Ovary (tissue), 9 donors: ENCODE results near the gene APBB2. TPM values are rescaled to one million over a fixed set of nuclear protein-coding genes. Genes with fewer than 3 reads are reported as not detected.

ENCODE experiments used
- DNase-seq, 5 donors: peaks; one replicate each; pipeline ENCODE4 v3.0.0-alpha.2; 2019 to 2020
- H3K27ac ChIP-seq, 2 donors: fragments of 200-600 bp; one replicate each; pipeline versions ENCODE4 v1.5.1 to v1.8.0; 2019 to 2022
- H3K27me3 ChIP-seq: fragments of 200-600 bp; one replicate; pipeline ENCODE4 v1.8.0; 2022
- H3K36me3 ChIP-seq: fragments of 200-600 bp; sonication (generic); one replicate; pipeline ENCODE4 v1.5.1; 2019
- H3K4me1 ChIP-seq: one replicate; pipeline ENCODE4 v1.8.1; 2013; ENCODE audit warnings: mild to moderate bottlenecking, moderate library complexity; ENCODE audit not compliant: insufficient read depth
- H3K4me3 ChIP-seq: fragments of 200-600 bp; sonication (generic); one replicate; pipeline ENCODE4 v1.5.1; 2017
- H3K9me3 ChIP-seq, 2 donors: fragments of 200-600 bp in 1 of 2; sonication (generic) in 1 of 2; one replicate each; pipeline versions ENCODE4 v1.5.1 to v1.8.1; 2013 to 2019; ENCODE audit warnings: mild to moderate bottlenecking in 1 of 2, moderate library complexity in 1 of 2
- CTCF ChIP-seq, 3 donors: fragments of 450-650 bp in 2 of 3; fragments of 200-600 bp in 1 of 3; IDR thresholded peaks; one replicate each; pipeline versions ENCODE4 v1.5.1 to v1.8.0; 2016 to 2022; ENCODE audit warnings: antibody characterized with exemption in 3 of 3, mild to moderate bottlenecking in 1 of 3
- EP300 ChIP-seq: sonication (generic); formaldehyde crosslinking; IDR thresholded peaks from one replicate; pipeline ENCODE4 v1.6.1; 2017; ENCODE audit warnings: antibody characterized with exemption
- POLR2A ChIP-seq: fragments of 450-650 bp; IDR thresholded peaks from one replicate; pipeline ENCODE4 v1.6.1; 2017; ENCODE audit warnings: antibody characterized with exemption, mild to moderate bottlenecking, moderate library complexity
- WGBS, 3 donors: extraction: QIAGEN DNeasy Blood & Tissue Kit in 1 of 3; methylation state at CpG; one replicate each; pipeline versions ENCODE4 v1.1.5 to v1.1.7; 2013 to 2017; 5-methylcytosine and 5-hydroxymethylcytosine counted together
- intact Hi-C, 4 donors: fragments of 100-400 bp; cut with DNase I; formaldehyde crosslinking; loops; one replicate each; pipeline versions ENCODE4 v1.11.0 to v1.15.1; 2022 to 2023
- polyA plus RNA-seq, 2 donors: library from polyadenylated mRNA; stranded (reverse); fragments of 200-250 nt in 1 of 2; fragments of 350-450 nt in 1 of 2; fragmentation: Illumina TruSeq in 1 of 2; extraction: RNeasy Lipid Tissue Mini Kit (QIAGEN cat#74804) in 1 of 2; gene quantifications; one replicate each; pipeline ENCODE4 v1.2.3, GENCODE V29; 2013 to 2014
- total RNA-seq, 7 donors: library from RNA; depleted of rRNA in 2 of 7; stranded (reverse); fragments of >200 nt in 2 of 7; fragmentation: NEBNext Ultra II Directional in 3 of 7; extraction: Animal tissue kit (Norgen Biotek cat#: 25700) in 3 of 7; gene quantifications; one replicate each; pipeline versions ENCODE4 v1.1.0 to v1.2.4, GENCODE V29; 2016 to 2023
- donor health status: DM: no; HTN: no; CAD: no; lungs with moderate emphysema.
- donor health status: DM: no; HTN: no; CAD: no.
- donor health status: Bipolar disorder and iron deficiency.
- donor health status: DM: yes; HTN: yes; CAD: no.
- donor health status: DM: no; HTN: no; CAD: no.
- donor health status: DM: yes; HTN: yes; CAD: no.

APBB2 gene
- total and polyA plus RNA-seq, 9 donors, result 30.9 to 163 (median 80.1) TPM

GRCh38 chr4:41043465-41043864 is 170.9 kb downstream of the APBB2 start:
- TF ChIP-seq EP300, result no peak
- no peak for TF ChIP-seq CTCF (IDR thresholded peaks at IDR 0.05)
- no peak for TF ChIP-seq POLR2A
- Histone ChIP-seq H3K27me3 (no peaks in the 10 kb centered on the region), H3K27ac (no peak overlapping the region), H3K36me3 (no peaks in the 10 kb centered on the region), H3K4me3 (no peak overlapping the region), H3K9me3 (no peaks in the 10 kb centered on the region), H3K4me1 (peaks cover 1% of the 10 kb centered on the region)
- no peak for DNase-seq
- WGBS, 3 donors, result 76 to 89% (median 86%) methylated on average over 2 of the region's 2 CpGs
- intact Hi-C loops, result no loop called here

GRCh38 chr4:41041551-41041950 is 172.8 kb downstream of the APBB2 start:
- 23 to 44% (median 29%) methylated on average over 1 of the region's 1 CpG for WGBS, 3 donors
- H3K4me1 ChIP-seq, result peaks cover 1% of the 10 kb centered on the region
- TF ChIP-seq POLR2A, result no peak
- TF ChIP-seq EP300, result no peak
- no peak for TF ChIP-seq CTCF (IDR thresholded peaks at IDR 0.05)

GRCh38 chr4:41039317-41039716 is 175.0 kb downstream of the APBB2 start:
- TF ChIP-seq CTCF (IDR thresholded peaks at IDR 0.05) (no peak), POLR2A (no peak), EP300 (no peak)
- no peaks in the 10 kb centered on the region for H3K36me3 ChIP-seq
- no peak overlapping the region for H3K4me3 ChIP-seq
- no peak for DNase-seq
- H3K27me3 ChIP-seq, result no peaks in the 10 kb centered on the region
- H3K4me1 ChIP-seq, result peaks cover 1% of the 10 kb centered on the region
- H3K27ac ChIP-seq, result no peak overlapping the region
- intact Hi-C loops, result no loop called here
- 94 to 96% (median 95%) methylated on average over 3 of the region's 3 CpGs for WGBS, 3 donors
- no peaks in the 10 kb centered on the region for H3K9me3 ChIP-seq

More at GRCh38 chr4:41041551-41041950, 172.8 kb downstream of the APBB2 start:
- Histone ChIP-seq H3K27ac (no peak overlapping the region), H3K36me3 (no peaks in the 10 kb centered on the region), H3K27me3 (no peaks in the 10 kb centered on the region), H3K9me3 (no peaks in the 10 kb centered on the region), H3K4me3 (no peak overlapping the region)
- intact Hi-C loops, result no loop called here
- no peak for DNase-seq

GRCh38 chr4:41038304-41038703 is 176.0 kb downstream of the APBB2 start:
- no peaks in the 10 kb centered on the region for H3K9me3 ChIP-seq
- no peak overlapping the region for H3K4me3 ChIP-seq
- H3K27ac ChIP-seq, result no peak overlapping the region
- H3K36me3 ChIP-seq, result no peaks in the 10 kb centered on the region
- peaks cover 1% of the 10 kb centered on the region for H3K4me1 ChIP-seq
- no peaks in the 10 kb centered on the region for H3K27me3 ChIP-seq
- intact Hi-C loops, result no loop called here
- no peak for DNase-seq
- TF ChIP-seq POLR2A (no peak), EP300 (no peak), CTCF (IDR thresholded peaks at IDR 0.05) (no peak)
- 96 to 99% (median 97%) methylated on average over 2 of the region's 2 CpGs for WGBS, 3 donors
